ENCODE results near the gene BAX.
"Not testable (repeated sequence)": the region's sequence is repeated elsewhere in the genome, so short reads cannot be mapped to it uniquely, and the experiment has no call there.

BAX gene

DNA sequence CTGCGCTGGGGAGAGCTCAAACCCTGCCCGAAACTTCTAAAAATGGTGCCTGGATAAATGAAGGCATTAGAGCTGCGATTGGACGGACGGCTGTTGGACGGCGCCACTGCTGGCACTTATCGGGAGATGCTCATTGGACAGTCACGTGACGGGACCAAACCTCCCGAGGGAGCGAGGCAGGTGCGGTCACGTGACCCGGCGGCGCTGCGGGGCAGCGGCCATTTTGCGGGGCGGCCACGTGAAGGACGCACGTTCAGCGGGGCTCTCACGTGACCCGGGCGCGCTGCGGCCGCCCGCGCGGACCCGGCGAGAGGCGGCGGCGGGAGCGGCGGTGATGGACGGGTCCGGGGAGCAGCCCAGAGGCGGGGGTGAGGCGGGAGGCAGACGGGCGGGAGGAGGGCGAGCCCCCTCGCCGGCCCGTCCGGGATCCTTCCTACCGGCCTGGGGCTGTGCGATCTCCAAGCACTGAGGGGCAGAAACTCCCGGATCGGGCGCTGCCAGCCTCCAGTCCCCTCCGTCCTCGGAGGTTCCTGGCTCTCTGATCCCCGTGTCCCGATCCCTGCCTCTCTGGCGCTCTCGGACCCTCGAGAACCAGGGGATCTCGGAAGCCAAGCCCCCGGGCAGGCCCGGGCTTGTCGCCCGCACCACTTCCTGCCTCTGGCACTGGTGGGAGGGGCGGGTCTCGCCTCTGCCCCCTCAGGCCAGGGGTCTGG lies at the start of gene BAX:
Gene BAX, plus strand, starts transcription at position 281 of the 713 bp plus-strand sequence. Its CDS starts 54 bp downstream, at position 335.
- DNase-seq (ENCODE audit: low read depth, low spot score), result peak; percentile 84

DNA sequence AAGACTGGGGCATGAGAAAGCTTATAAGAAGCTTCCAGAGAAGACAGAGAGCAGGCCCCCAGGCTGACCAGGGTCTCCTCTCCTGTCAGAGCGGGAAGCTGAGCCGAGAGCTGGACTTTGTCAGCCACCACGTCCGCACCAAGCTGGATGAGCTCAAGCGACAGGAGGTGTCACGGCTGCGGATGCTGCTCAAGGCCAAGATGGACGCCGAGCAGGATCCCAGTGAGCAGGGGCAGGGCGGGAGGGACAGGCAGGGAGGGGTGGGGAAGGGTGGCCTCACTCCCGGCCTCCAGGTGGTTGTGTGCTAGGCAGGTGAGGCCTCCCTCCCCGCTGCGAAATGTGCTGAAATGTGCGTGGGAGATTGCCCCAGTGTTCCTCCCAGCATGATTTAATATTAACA lies 49.0 kb upstream of the BAX start:
- no peak for DNase-seq (ENCODE audit: low read depth, low spot score)

DNA sequence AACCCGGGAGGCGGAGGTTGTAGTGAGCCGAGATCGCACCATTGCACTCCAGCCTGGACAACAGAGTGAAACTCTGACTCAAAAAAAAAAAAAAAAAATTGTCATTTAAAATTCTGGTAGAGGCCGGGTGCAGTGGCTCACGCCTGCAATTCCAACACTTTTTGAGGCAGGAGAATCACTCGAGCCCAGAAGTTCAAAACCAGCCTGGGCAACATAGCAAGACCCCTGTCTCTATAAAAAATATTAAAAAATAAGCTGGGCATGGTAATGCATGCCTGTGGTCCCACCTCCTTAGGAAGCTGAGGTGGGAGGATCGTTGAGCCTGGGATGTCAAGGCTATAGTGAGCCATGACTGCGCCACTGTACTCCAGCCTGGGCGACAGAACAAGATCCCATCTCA lies 48.4 kb upstream of the BAX start:
- no peak for DNase-seq (ENCODE audit: low read depth, low spot score)

DNA sequence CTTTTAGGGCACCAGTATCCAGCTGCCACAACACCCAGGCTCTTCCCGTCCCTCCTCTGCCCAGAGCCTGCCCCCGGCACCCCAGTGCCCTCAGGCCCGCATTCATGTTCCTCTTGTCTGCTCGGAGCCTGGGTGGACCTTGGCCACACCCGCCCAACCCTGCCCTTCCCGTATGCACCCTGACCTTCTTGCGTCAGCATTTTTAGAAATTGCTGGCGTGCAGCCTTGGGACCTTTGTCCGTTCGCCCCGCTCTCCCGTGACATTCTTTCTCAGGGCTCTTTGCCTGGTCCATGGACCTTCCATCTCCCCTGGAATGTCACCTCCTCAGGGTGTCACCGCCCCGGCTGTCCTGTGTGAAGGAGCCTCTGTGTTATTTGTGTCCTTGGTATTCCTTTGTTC lies 47.0 kb upstream of the BAX start:
- no peak for DNase-seq (ENCODE audit: low read depth, low spot score)

DNA sequence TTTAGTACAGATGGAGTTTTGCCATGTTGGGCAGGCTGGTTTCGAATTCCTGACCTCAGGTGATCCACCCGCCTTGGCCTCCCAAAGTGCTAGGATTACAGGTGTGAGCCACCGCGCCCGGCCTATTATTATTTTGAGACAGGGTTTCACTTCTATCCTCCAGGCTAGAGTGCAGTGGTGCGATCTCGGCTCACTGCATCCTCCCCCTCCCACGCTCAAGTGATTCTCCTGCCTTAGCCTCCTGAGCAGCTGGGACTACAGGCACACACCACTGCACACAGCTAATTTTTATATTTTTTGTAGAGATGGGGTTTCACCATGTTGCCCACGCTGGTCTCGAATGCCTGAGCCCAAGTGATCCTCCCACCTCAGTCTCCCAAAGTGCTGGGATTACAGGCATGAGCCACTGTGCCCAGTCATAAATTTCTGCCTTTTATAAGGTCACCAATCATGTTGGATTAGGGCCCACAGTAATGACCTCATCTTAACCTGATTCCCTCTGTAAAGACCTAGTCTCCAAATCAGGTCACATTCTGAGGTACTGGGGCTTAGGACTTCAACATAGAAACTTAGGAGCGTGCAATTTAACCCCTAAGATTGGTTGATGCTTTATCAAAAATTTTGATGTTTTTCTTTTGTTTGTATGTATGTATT lies 45.1 kb upstream of the BAX start:
- DNase-seq (ENCODE audit: low read depth, low spot score), result not testable (repeated sequence)

DNA sequence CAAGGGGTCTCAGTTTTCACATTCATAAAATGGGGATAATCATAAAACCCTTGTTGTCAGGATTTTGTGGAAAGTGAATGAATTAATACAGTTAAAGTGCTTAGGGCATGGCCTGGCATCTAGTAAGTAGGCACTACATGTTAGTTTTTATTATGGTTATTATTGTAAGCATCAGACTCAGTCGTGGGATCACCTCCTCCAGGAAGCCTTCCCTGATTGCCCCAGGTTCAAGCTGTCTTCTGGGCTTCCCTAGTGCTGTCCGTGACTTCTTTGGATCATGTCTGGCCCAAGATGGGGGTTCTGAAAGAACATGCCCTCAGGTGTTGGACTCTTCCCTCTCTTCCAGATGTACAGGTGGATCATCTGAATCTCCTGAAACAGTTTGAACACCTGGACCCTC lies 43.9 kb upstream of the BAX start:
- DNase-seq (ENCODE audit: low read depth, low spot score), result no peak

DNA sequence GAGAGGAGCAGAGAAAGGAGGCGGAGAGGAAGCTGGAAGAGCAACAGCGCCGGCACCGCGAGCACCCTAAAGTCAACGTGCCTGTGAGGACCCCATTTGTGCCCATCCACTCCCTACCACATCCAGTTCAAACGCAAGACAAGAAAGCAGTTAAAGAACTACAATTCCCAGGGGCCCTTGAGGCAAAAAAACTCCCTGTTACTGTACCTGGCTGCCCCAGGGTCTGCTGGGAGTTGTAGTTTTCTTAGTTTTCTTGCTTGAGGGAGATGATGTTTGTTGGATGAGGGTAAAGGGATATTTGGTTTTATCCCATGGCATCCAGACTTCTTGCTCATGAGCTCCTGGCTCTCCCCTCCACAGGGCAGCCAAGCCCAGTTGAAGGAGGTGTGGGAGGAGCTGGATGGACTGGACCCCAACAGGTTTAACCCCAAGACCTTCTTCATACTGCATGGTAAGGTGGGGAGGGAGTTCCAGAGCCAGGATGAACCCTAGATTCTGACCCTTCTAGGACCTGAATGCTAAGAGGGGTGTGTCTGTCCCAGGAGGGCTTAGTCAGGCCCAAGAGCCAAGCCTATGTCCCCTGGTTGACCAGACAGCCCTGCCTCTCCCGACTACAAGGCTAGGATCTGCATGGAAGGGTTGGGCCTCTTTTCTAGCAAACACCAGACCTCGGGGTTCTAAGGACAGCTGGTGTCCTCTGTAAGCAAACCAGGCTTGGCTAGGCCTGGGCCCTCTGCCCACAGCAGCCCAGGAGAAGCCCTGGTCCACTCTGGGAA lies 41.4 kb upstream of the BAX start:
- no peak for DNase-seq (ENCODE audit: low read depth, low spot score)

DNA sequence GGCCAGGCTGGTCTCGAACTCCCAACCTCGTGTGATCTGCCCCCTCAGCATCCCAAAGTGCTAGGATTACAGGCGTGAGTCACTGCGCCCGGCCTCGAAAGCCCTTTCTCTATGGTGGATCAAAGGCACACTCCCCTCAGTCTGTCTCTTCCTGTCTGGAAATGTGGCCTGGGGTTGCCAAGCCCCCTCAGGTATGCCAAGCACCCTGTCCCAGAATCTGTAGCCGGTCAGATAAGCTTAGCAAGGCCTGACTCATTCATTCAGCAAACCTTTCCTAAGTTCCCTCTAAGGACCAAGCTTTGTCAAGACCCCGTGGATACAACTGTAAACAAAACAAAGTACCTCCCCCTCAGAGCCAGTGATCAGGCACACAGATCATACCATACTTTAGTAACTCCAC lies 40.5 kb upstream of the BAX start:
- no peak for DNase-seq (ENCODE audit: low read depth, low spot score)

DNA sequence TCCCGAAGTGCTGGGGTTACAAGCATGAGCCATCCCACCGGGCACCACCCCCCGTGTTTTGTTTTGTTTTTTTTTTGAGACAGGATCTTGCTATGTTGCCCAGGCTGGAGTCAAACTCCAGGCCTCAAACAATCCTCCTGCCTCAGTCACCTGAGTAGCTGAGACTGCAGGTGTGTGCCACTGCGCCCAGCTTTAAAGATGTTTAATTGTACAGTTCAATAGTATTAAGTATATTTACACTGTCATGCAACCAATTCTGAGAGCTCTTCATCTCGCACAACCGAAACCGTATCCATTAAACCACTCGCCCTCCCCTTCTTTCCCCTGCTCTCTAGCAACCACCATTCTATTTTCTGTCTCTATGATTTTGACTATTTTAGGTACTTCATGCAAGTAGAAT lies 38.9 kb upstream of the BAX start:
- no peak for DNase-seq (ENCODE audit: low read depth, low spot score)

DNA sequence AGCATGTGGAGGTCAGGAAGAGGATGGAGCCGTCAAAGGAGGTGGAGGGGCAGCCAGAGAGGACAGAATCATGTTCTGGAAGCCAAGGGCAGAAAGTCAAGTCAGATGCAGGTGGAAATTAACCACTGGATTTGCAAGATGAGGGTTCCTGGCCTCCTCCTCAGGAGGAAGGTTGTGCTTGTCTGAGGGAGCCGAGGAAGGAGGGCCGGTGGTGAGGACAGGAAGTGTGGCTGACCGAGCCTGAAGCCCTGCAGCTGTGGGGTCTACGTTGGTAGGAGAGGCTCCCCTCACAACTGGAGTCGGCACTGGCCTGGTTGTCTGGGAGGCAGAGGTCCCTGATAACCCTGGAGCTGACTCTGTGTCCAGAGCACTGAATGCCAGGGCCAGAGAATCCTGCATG lies 36.6 kb upstream of the BAX start:
- DNase-seq (ENCODE audit: low read depth, low spot score), result no peak

DNA sequence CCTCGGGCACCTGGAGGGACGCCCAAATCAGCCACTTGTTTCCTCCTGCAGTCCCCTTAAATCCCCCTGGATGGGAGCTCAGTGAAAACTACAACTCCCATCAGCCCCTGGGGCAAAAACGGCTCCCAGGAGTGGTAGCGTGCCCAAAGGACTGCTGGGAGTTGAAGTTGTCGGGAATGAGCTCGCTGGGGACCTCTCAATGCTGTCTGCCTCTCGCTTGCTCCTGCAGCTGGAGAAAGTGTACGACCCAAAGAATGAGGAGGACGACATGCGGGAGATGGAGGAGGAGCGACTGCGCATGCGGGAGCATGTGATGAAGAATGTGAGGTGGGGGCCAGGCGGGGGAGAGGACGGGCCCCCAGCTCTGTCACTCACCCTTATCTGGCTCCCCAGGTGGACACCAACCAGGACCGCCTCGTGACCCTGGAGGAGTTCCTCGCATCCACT lies 35.9 kb upstream of the BAX start:
- no peak for DNase-seq (ENCODE audit: low read depth, low spot score)

DNA sequence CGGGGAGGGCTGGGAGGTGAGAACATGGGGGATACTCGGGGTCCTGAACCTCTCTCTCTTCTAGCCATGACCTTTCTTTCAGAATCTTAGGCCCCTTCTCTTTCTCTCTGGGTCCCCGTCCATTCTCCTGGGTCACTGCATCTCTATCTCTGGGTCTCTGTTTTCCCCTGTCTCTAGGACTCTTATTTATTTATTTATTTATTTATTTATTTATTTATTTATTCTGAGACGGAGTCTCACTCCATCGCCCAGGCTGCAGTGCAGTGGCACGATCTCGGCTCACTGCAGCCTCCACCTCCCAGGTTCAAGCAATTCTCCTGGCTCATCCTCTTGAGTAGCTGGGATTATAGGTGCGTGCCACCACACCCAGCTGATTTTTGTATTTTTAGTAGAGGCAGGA lies 35.4 kb upstream of the BAX start:
- not testable (repeated sequence) for DNase-seq (ENCODE audit: low read depth, low spot score)

DNA sequence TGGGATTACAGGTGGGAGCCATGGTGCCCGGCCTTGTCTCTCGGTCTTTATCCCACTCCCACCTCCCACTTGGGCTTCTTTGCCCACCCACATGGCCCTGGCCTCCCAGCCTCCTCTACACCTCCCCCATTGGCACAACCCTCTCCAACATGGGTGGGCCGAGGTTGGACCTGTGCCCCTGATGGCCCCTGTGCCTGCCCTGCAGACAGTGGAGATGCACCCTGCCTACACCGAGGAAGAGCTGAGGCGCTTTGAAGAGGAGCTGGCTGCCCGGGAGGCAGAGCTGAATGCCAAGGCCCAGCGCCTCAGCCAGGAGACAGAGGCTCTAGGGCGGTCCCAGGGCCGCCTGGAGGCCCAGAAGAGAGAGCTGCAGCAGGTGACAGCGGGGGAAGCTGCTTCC lies 33.7 kb upstream of the BAX start:
- no peak for DNase-seq (ENCODE audit: low read depth, low spot score)

DNA sequence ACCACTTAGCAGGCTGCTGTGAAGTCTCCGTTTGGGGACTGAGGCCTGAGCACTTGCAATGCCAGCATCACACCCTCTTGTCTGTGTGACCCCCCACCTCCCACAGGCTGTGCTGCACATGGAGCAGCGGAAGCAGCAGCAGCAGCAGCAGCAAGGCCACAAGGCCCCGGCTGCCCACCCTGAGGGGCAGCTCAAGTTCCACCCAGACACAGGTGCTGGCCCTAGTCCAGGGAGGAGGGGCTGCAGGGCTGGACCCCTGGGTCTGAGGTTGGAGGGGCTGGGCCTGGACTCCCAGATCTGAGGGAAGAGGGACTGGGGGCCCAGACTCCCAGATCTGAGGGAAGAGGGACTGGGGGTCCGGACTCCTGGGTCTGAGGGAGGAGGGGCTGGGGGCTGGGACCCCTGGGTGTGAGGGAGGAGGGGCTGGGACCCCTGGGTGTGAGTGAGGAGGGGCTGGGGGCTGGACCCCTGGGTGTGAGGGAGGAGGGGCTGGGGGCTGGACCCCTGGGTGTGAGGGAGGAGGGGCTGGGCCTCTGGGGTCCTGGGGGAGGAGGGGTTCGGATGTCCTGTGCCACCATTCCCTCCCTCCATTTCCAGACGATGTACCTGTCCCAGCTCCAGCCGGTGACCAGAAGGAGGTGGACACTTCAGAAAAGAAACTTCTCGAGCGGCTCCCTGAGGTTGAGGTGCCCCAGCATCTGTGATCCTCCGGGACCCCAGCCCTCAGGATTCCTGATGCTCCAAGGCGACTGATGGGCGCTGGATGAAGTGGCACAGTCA lies 32.8 kb upstream of the BAX start:
- no peak for DNase-seq (ENCODE audit: low read depth, low spot score)

DNA sequence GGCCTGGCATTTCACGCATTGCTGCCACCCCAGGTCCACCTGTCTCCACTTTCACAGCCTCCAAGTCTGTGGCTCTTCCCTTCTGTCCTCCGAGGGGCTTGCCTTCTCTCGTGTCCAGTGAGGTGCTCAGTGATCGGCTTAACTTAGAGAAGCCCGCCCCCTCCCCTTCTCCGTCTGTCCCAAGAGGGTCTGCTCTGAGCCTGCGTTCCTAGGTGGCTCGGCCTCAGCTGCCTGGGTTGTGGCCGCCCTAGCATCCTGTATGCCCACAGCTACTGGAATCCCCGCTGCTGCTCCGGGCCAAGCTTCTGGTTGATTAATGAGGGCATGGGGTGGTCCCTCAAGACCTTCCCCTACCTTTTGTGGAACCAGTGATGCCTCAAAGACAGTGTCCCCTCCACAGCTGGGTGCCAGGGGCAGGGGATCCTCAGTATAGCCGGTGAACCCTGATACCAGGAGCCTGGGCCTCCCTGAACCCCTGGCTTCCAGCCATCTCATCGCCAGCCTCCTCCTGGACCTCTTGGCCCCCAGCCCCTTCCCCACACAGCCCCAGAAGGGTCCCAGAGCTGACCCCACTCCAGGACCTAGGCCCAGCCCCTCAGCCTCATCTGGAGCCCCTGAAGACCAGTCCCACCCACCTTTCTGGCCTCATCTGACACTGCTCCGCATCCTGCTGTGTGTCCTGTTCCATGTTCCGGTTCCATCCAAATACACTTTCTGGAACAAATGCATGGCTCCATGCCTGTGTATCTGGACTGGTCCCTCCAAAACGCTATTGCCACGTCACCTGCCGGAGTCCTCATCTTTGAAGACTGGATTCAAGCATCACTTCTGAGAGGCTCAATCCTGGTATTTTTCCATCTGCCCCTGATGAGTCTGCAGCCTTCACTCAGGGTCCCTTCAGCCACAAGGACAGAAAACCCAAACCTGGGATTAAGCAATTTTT lies 31.9 kb upstream of the BAX start:
- no peak for DNase-seq (ENCODE audit: low read depth, low spot score)

DNA sequence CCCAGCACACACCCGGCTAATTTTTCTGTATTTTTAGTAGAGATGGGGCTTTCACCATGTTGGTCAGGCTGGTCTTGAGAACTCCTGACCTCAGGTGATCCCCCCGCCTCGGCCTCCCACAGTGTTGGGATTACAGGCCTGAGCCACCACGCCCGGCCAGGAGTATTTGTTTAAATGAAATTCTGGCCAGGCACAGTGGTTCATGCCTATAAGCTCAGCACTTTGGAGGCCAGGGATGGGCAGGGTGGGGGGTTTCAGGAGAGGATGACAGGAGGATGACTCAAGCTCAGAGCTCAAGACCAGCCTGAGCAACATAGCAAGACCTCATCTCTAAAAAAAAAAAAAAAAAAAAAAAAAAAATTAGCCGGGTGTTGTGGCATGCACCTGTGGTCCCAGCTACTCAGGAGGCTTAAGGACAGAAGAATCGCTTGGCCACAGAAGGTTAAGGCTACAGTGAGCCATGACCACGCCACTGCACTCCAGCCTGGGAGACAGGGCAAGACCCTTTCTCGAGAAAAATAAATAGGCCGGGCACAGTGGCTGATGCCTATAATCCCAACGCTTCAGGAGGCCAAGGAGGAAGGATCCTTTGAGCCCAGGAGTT lies 29.3 kb upstream of the BAX start:
- DNase-seq (ENCODE audit: low read depth, low spot score), result no peak

DNA sequence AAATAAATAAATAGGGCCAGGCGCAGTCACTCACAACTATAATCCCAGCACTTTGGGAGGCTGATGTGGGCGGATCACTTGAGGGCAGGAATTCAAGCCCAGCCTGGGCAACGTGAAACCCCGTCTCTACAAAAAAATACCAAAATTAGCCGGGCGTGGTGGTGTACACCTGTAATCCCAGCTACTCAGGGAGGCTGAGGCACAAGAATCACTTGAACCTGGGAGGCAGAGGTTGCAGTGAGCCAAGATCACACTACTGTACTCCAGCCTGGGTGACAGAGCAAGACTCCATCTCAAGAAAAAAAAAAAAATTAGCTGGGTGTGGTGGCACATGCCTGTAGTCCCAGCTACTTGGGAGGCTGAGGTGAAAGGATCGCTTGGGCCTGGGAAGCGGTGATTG lies 28.8 kb upstream of the BAX start:
- DNase-seq (ENCODE audit: low read depth, low spot score), result not testable (repeated sequence)

DNA sequence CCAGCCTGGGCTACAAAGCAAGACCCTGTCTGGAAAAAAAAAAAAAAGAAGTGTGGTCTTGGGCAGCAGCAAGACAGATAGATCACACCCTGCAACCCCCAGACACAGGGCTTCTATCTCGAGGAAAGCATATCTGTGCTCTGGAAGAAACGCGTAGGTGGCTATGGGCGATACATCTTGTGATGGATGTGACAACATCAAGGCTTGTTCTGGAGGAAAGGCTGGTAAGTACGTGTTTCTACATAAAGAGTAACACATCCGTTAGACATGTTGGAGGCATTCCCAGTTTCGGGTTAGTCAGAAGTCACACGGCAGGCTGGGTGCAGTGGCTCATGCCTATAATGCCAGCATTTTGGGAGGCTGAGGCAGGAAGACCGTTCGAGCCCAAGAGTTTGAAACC lies 27.8 kb upstream of the BAX start:
- DNase-seq (ENCODE audit: low read depth, low spot score), result no peak

DNA sequence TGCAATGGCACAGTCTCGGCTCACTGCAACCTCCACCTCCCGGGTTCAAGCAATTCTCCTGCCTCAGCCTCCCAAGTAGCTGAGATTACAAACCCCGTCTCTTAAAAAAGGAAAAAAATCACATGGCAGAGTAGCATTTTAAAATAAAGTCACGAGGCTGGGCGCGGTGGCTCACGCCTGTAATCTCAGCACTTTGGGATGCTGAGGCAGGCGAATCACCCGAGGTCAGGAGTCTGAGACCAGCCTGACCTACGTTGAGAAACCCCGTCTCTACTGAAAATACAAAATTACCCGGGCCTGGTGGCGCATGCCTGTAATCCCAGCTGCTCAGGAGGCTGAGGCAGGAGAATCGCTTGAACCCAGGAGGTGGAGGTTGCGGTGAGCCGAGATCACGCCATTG lies 27.0 kb upstream of the BAX start:
- DNase-seq (ENCODE audit: low read depth, low spot score), result not testable (repeated sequence)
